Nephron progenitor cell (in vitro differentiated cells): ENCODE measurements around the gene ZNF74.
A peak's percentile ranks its signal among the peaks of the same experiment; 100 is the strongest.

Experiments used
- DNase-seq: peaks from one replicate; pipeline ENCODE4 v3.0.0; 2021
- H3K27ac Mint-ChIP-seq: 2 replicates; pipeline ENCODE4 v1.8.0; 2021; ENCODE audit warnings: mild to moderate bottlenecking, moderate library complexity, mixed read lengths
- H3K27me3 Mint-ChIP-seq: 2 replicates; pipeline ENCODE4 v1.8.0; 2021; ENCODE audit warnings: mild to moderate bottlenecking, low read depth, mixed read lengths; ENCODE audit not compliant: poor library complexity
- H3K36me3 Mint-ChIP-seq: 2 replicates; pipeline ENCODE4 v1.8.0; 2021; ENCODE audit warnings: low read depth, mixed read lengths
- H3K4me1 Mint-ChIP-seq: 2 replicates; pipeline ENCODE4 v1.8.0; 2021; ENCODE audit warnings: mixed read lengths
- H3K4me3 Mint-ChIP-seq: 2 replicates; pipeline ENCODE4 v1.8.0; 2021; ENCODE audit warnings: mild to moderate bottlenecking, moderate library complexity, mixed read lengths
- H3K9me3 Mint-ChIP-seq: 2 replicates; pipeline ENCODE4 v1.8.0; 2021; ENCODE audit warnings: mild to moderate bottlenecking, moderate library complexity, mixed read lengths
- CTCF ChIP-seq: fragments of 200-600 bp; sonication (generic); IDR thresholded peaks from 2 replicates; pipeline ENCODE4 v1.5.0; 2021; ENCODE audit warnings: antibody characterized with exemption

ZNF74 gene

GRCh38 chr22:20436768-20437612 lies 43.0 kb downstream of the ZNF74 start:
- peak; percentile 43 for DNase-seq
- Mint-ChIP-seq H3K36me3 (peaks cover 4% of the 10 kb centered on the region), H3K27ac (no peak overlapping the region), H3K27me3 (peaks cover 74% of the 10 kb centered on the region), H3K4me1 (peaks cover 36% of the 10 kb centered on the region), H3K9me3 (no peaks in the 10 kb centered on the region), H3K4me3 (peak overlapping the region; percentile 87)
- TF ChIP-seq CTCF: no peak

DNA sequence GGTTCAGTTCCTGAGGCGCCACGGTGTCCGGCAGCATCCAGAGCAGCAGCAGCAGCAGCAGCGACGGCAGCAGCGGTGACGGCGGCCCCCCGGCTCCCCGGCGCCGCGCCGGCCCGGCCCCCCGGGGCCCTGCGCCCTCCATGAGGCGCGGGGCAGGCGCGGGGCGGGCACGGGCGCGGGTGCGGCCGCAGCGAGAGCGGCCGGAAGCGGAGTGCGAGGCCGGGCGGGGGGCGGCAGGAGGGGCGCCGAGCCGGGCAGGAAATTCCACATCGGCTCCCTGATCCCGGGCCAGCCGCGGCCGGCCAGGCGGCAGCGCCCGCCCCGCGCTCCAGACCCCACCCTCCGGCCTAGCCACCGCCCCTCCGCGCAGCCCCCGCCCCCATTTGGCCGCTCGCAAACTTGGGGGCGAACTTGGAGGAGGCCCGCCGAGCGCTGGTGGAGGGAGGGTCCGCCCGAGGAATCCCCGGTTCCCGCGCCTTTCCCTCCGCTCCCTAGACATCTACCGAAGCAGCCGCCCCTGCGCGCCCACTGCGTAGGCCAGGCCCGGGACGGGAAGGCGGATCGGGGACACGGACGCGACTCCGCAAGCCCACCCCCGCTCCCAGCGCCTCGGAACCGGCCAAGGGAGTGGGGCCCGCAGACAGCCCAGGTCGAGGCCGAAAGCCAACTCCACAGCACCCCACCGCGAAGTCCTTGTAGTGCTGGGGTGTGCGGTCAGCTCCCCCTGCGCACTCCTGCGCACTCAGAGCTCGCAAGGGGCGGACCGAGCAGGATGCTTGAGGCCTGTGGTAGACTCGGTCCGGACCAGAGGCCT lies 43.9 kb downstream of the ZNF74 start, which contains the start of gene SCARF2:
Gene SCARF2 (minus strand): TSS at position 213 of the 814 bp plus-strand sequence. CDS start 71 bp downstream, at position 142.
- peak; percentile 85 for DNase-seq

DNA sequence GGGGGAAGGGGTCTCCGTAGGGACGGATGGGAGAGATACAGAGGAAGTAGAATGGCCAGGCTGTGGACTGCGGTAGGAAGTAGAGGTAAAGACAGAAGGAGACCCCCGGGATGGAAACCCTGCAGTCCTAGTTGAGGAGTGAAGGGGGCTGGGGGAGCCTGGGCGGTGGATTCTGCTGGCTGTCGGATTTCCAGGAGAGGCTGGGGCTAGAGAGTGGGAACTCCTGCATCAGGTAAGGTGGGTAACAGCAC lies 44.4 kb downstream of the ZNF74 start:
- no peak overlapping the region for H3K27ac Mint-ChIP-seq
- H3K4me1 Mint-ChIP-seq: peaks cover 31% of the 10 kb centered on the region
- no peak for DNase-seq
- no peaks in the 10 kb centered on the region for H3K9me3 Mint-ChIP-seq
- no peak for TF ChIP-seq CTCF
- peaks cover 13% of the 10 kb centered on the region for H3K36me3 Mint-ChIP-seq
- peaks cover 61% of the 10 kb centered on the region for H3K27me3 Mint-ChIP-seq
- H3K4me3 Mint-ChIP-seq: peak overlapping the region; percentile 80

More for the DNA sequence above, 43.9 kb downstream of the ZNF74 start, which contains the start of gene SCARF2:
- Mint-ChIP-seq H3K9me3 (no peaks in the 10 kb centered on the region), H3K4me3 (peak within 1 kb of the TSS; percentile 87), H3K4me1 (peaks cover 35% of the 10 kb centered on the region), H3K36me3 (peaks cover 8% of the 10 kb centered on the region), H3K27ac (no peak within 1 kb of the TSS), H3K27me3 (peaks cover 66% of the 10 kb centered on the region)
- no peak for TF ChIP-seq CTCF

- H3K4me1 Mint-ChIP-seq: peaks cover 31% of the 10 kb centered on the region
- H3K9me3 Mint-ChIP-seq: no peaks in the 10 kb centered on the region
- H3K27ac Mint-ChIP-seq: no peak overlapping the region
- peaks cover 12% of the 10 kb centered on the region for H3K36me3 Mint-ChIP-seq
- TF ChIP-seq CTCF: no peak
- H3K27me3 Mint-ChIP-seq: peaks cover 55% of the 10 kb centered on the region
- H3K4me3 Mint-ChIP-seq: peak overlapping the region; percentile 80
- no peak for DNase-seq
Observed at GRCh38 chr22:20438678-20439492, 44.9 kb downstream of the ZNF74 start.

DNA sequence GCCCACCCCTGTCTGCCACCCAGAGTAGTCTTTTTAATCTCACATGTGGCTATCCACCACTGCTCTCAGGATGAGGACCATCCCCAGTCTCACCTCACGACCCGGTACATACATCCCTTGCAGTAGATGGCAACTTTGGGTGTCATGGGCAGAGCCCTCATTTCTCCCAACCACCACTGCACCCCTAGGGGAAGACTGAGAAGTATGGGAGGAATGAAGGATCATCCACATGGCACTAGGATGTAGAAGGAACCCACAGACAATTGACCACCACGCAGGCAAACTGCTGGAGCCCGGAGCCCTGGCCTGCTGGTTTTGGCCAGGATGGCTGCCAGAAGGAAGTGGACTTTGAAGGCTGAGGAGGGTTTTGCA lies 45.6 kb downstream of the ZNF74 start:
- H3K27me3 Mint-ChIP-seq: peaks cover 49% of the 10 kb centered on the region
- DNase-seq: no peak
- H3K4me3 Mint-ChIP-seq: peak overlapping the region; percentile 43
- peaks cover 15% of the 10 kb centered on the region for H3K36me3 Mint-ChIP-seq
- no peak for TF ChIP-seq CTCF
- no peaks in the 10 kb centered on the region for H3K9me3 Mint-ChIP-seq
- peaks cover 31% of the 10 kb centered on the region for H3K4me1 Mint-ChIP-seq
- H3K27ac Mint-ChIP-seq: no peak overlapping the region
